Activated CD4-positive, alpha-beta T cell treated with anti-CD3 and anti-CD28 coated beads, Interleukin-2, amount 50 U/mL, for 24 hours (primary cell): Measurements from ENCODE around the gene RAPGEF5.

Source experiments
- DNase-seq, 2 donors: peaks; one replicate each; pipeline ENCODE4 v3.0.0-alpha.2; 2020; ENCODE audit warnings: low read depth in 1 of 2, low spot score in 1 of 2

RAPGEF5 gene

GRCh38 chr7:22378199-22378980 lies 21.4 kb upstream of the RAPGEF5 start:
- DNase-seq = no peak

- no peak for DNase-seq
Observed at GRCh38 chr7:22377703-22378102, 20.7 kb upstream of the RAPGEF5 start.

GRCh38 chr7:22375359-22376048 lies 18.6 kb upstream of the RAPGEF5 start:
- no peak for DNase-seq

GRCh38 chr7:22373911-22374310 lies 17.0 kb upstream of the RAPGEF5 start:
- DNase-seq = no peak

- DNase-seq = no peak
Observed at GRCh38 chr7:22373388-22373787, 16.4 kb upstream of the RAPGEF5 start.

- DNase-seq = no peak
Observed at GRCh38 chr7:22372863-22373262, 15.9 kb upstream of the RAPGEF5 start.

- no peak for DNase-seq
Observed at GRCh38 chr7:22371878-22372277, 14.9 kb upstream of the RAPGEF5 start.

GRCh38 chr7:22364900-22365299 lies 7.9 kb upstream of the RAPGEF5 start:
- no peak for DNase-seq

GRCh38 chr7:22363756-22364422 lies 6.9 kb upstream of the RAPGEF5 start:
- DNase-seq = no peak

- no peak for DNase-seq
Observed at GRCh38 chr7:22361795-22362194, 4.8 kb upstream of the RAPGEF5 start.

GRCh38 chr7:22361320-22361719 lies 4.4 kb upstream of the RAPGEF5 start:
- DNase-seq = no peak

- DNase-seq = no peak
Observed at GRCh38 chr7:22358820-22359697, 2.1 kb upstream of the RAPGEF5 start.

GRCh38 chr7:22357311-22358175 lies 589 bp upstream of the RAPGEF5 start:
- DNase-seq = no peak

GRCh38 chr7:22356010-22356691 lies 803 bp downstream of the RAPGEF5 start:
- no peak for DNase-seq

GRCh38 chr7:22355620-22356009 lies 1.3 kb downstream of the RAPGEF5 start:
- no peak for DNase-seq

GRCh38 chr7:22354462-22354861 lies 2.5 kb downstream of the RAPGEF5 start:
- no peak for DNase-seq

- DNase-seq = no peak
Observed at GRCh38 chr7:22352887-22353286, 4.1 kb downstream of the RAPGEF5 start.

GRCh38 chr7:22351878-22352277 lies 5.1 kb downstream of the RAPGEF5 start:
- no peak for DNase-seq

- DNase-seq = no peak
Observed at GRCh38 chr7:22351329-22351692, 5.6 kb downstream of the RAPGEF5 start.
